Measurements from ENCODE around the gene PIK3C2B.

- TF ChIP-seq POLR2A (IDR thresholded peaks at IDR 0.05) (no peak), EP300 (IDR thresholded peaks at IDR 0.05) (no peak)
- TF ChIP-seq, protein P1, sequence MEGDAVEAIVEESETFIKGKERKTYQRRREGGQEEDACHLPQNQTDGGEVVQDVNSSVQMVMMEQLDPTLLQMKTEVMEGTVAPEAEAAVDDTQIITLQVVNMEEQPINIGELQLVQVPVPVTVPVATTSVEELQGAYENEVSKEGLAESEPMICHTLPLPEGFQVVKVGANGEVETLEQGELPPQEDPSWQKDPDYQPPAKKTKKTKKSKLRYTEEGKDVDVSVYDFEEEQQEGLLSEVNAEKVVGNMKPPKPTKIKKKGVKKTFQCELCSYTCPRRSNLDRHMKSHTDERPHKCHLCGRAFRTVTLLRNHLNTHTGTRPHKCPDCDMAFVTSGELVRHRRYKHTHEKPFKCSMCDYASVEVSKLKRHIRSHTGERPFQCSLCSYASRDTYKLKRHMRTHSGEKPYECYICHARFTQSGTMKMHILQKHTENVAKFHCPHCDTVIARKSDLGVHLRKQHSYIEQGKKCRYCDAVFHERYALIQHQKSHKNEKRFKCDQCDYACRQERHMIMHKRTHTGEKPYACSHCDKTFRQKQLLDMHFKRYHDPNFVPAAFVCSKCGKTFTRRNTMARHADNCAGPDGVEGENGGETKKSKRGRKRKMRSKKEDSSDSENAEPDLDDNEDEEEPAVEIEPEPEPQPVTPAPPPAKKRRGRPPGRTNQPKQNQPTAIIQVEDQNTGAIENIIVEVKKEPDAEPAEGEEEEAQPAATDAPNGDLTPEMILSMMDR (IDR thresholded peaks at IDR 0.05): no peak
These were observed 45.5 kb downstream of the PIK3C2B start for GRCh38 chr1:204448991-204449677.

Data from suprapubic skin (tissue), 3 donors.